GM12873 (cell line): ENCODE results near the gene DCBLD2.

Experiments used
- CTCF ChIP-seq: IDR thresholded peaks from 2 replicates; pipeline ENCODE4 v1.5.1; 2012; ENCODE audit warnings: low read depth, mild to moderate bottlenecking, moderate library complexity, low read length, control low read depth; ENCODE audit not compliant: insufficient read depth; ENCODE audit errors: missing control alignments

The DCBLD2 gene

GRCh38 chr3:98763076-98763475, 138.4 kb downstream of the DCBLD2 start, which contains the start of gene ST3GAL6:
ST3GAL6 (plus strand) TSS chr3:98763340; CDS start chr3:98768441, 5,101 bp downstream.
- TF ChIP-seq CTCF, result no peak

- TF ChIP-seq CTCF, result no peak
Observed at GRCh38 chr3:98761643-98762229, 139.8 kb downstream of the DCBLD2 start.

- TF ChIP-seq CTCF, result no peak
Observed at GRCh38 chr3:98759629-98760028, 141.9 kb downstream of the DCBLD2 start.

- TF ChIP-seq CTCF, result no peak
Observed at GRCh38 chr3:98755601-98756000, 145.9 kb downstream of the DCBLD2 start.

- TF ChIP-seq CTCF, result no peak
Observed at GRCh38 chr3:98754483-98754882, 147.0 kb downstream of the DCBLD2 start.

GRCh38 chr3:98750276-98750919, 151.1 kb downstream of the DCBLD2 start:
- no peak for TF ChIP-seq CTCF

GRCh38 chr3:98746882-98747281, 154.6 kb downstream of the DCBLD2 start:
- TF ChIP-seq CTCF, result no peak
